Parathyroid adenoma (tissue), 2 donors: ENCODE data around the gene GJA10.

ENCODE experiments used
- H2AFZ ChIP-seq: fragments of 300-600 bp; sonication (generic); one replicate; pipeline ENCODE4 v1.7.0; 2017; ENCODE audit warnings: antibody characterized with exemption, mild to moderate bottlenecking
- H3K27ac ChIP-seq: fragments of 300-600 bp; sonication (generic); one replicate; pipeline ENCODE4 v1.7.0; 2017
- H3K27me3 ChIP-seq: fragments of 300-600 bp; sonication (generic); one replicate; pipeline ENCODE4 v1.7.0; 2017; ENCODE audit warnings: low read length; ENCODE audit not compliant: control insufficient read depth, insufficient read depth
- H3K36me3 ChIP-seq: fragments of 300-600 bp; sonication (generic); one replicate; pipeline ENCODE4 v1.7.0; 2017; ENCODE audit warnings: low read length; ENCODE audit not compliant: control insufficient read depth, insufficient read depth
- H3K4me1 ChIP-seq: fragments of 300-600 bp; sonication (generic); one replicate; pipeline ENCODE4 v1.7.0; 2017; ENCODE audit warnings: control low read depth
- H3K4me2 ChIP-seq: fragments of 300-600 bp; sonication (generic); one replicate; pipeline ENCODE4 v1.7.0; 2017; ENCODE audit warnings: low read length
- H3K4me3 ChIP-seq: fragments of 300-600 bp; sonication (generic); one replicate; pipeline ENCODE4 v1.7.0; 2017; ENCODE audit warnings: low read depth, low read length
- H3K79me2 ChIP-seq: fragments of 300-600 bp; sonication (generic); one replicate; pipeline ENCODE4 v1.7.0; 2017; ENCODE audit warnings: control low read depth
- H3K9ac ChIP-seq: fragments of 300-600 bp; sonication (generic); one replicate; pipeline ENCODE4 v1.7.0; 2017; ENCODE audit warnings: mild to moderate bottlenecking
- H3K9me3 ChIP-seq: fragments of 300-600 bp; sonication (generic); one replicate; pipeline ENCODE4 v1.7.0; 2017; ENCODE audit warnings: low read length; ENCODE audit not compliant: control insufficient read depth
- CTCF ChIP-seq: fragments of 300-600 bp; sonication (generic); IDR thresholded peaks from one replicate; pipeline ENCODE4 v1.7.0; 2017; ENCODE audit warnings: antibody characterized with exemption, mild to moderate bottlenecking
- donor health status: primary hyperparathyroidism.

The GJA10 gene

GRCh38 chr6:89944181-89944755, 50.0 kb downstream of the GJA10 start:
- no peak overlapping the region for H3K27ac ChIP-seq
- no peak for TF ChIP-seq CTCF

GRCh38 chr6:89944826-89945407, 50.6 kb downstream of the GJA10 start:
- no peaks in the 10 kb centered on the region for H3K27me3 ChIP-seq
- peaks cover 3% of the 10 kb centered on the region for H3K79me2 ChIP-seq
- no peak for TF ChIP-seq CTCF
- no peak overlapping the region for H3K27ac ChIP-seq
- H3K36me3 ChIP-seq, result no peaks in the 10 kb centered on the region
- no peaks in the 10 kb centered on the region for H3K9me3 ChIP-seq
- H2AFZ ChIP-seq, result no peak overlapping the region
- no peaks in the 10 kb centered on the region for H3K4me1 ChIP-seq
- H3K4me2 ChIP-seq, result no peak overlapping the region
- H3K4me3 ChIP-seq, result no peak overlapping the region
- H3K9ac ChIP-seq, result no peak overlapping the region

More at GRCh38 chr6:89944181-89944755, 50.0 kb downstream of the GJA10 start:
- Histone ChIP-seq H3K27me3 (no peaks in the 10 kb centered on the region), H3K4me2 (no peak overlapping the region), H3K4me1 (no peaks in the 10 kb centered on the region), H3K36me3 (no peaks in the 10 kb centered on the region), H3K79me2 (peaks cover 3% of the 10 kb centered on the region), H3K9ac (no peak overlapping the region), H3K9me3 (no peaks in the 10 kb centered on the region), H2AFZ (no peak overlapping the region), H3K4me3 (no peak overlapping the region)
